Measurements from ENCODE around the gene GRPEL1.

Gene GRPEL1

DNA sequence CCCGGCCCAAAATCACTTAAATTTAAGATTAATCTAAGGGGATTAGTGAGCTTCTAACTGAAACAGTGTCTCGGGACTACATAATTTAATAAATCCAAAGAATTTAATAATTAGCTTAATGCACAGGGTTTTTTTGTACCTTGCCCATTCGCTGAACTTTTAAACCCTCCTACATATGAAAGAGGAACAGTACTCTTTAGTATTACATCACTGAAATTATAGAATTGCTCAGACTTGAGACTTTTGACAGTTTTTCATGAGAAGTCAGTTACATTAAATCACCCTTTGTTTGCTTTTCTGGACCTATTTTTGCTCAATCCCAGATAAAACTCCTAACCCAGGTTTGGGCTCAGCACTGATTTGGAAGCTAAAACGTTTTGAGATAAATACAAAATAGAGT lies 27.1 kb downstream of the GRPEL1 start:
- DNase-seq (ENCODE audit: low read depth): no peak
- no peak overlapping the region for H3K4me3 ChIP-seq (replicated peaks; ENCODE audit: low read depth, low read length)
- TF ChIP-seq, protein P1, sequence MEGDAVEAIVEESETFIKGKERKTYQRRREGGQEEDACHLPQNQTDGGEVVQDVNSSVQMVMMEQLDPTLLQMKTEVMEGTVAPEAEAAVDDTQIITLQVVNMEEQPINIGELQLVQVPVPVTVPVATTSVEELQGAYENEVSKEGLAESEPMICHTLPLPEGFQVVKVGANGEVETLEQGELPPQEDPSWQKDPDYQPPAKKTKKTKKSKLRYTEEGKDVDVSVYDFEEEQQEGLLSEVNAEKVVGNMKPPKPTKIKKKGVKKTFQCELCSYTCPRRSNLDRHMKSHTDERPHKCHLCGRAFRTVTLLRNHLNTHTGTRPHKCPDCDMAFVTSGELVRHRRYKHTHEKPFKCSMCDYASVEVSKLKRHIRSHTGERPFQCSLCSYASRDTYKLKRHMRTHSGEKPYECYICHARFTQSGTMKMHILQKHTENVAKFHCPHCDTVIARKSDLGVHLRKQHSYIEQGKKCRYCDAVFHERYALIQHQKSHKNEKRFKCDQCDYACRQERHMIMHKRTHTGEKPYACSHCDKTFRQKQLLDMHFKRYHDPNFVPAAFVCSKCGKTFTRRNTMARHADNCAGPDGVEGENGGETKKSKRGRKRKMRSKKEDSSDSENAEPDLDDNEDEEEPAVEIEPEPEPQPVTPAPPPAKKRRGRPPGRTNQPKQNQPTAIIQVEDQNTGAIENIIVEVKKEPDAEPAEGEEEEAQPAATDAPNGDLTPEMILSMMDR (IDR thresholded peaks at IDR 0.05; ENCODE audit: low read length, missing control alignments): no peak

DNA sequence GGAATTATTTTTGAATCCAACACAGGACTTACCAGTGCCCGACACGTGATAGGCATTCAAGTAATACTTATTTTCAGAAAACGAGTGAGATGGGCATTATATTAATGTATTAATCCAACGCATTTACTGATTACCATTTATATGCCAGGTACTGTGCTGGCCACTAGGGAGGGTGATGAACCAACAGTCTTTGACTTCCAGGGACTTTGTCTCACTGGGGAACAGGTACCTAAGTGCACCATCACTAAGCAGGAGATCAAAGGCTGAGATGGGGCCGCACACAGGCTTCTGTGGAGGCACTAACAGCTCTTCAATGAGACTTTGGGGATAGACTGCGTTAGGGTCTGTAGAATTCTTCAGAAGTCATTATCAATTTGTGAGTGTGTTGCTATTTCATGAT lies 30.4 kb downstream of the GRPEL1 start:
- no peak overlapping the region for H3K4me3 ChIP-seq (replicated peaks; ENCODE audit: low read depth, low read length)
- TF ChIP-seq, protein P1 (IDR thresholded peaks at IDR 0.05; ENCODE audit: low read length, missing control alignments): no peak
- no peak for DNase-seq (ENCODE audit: low read depth)

DNA sequence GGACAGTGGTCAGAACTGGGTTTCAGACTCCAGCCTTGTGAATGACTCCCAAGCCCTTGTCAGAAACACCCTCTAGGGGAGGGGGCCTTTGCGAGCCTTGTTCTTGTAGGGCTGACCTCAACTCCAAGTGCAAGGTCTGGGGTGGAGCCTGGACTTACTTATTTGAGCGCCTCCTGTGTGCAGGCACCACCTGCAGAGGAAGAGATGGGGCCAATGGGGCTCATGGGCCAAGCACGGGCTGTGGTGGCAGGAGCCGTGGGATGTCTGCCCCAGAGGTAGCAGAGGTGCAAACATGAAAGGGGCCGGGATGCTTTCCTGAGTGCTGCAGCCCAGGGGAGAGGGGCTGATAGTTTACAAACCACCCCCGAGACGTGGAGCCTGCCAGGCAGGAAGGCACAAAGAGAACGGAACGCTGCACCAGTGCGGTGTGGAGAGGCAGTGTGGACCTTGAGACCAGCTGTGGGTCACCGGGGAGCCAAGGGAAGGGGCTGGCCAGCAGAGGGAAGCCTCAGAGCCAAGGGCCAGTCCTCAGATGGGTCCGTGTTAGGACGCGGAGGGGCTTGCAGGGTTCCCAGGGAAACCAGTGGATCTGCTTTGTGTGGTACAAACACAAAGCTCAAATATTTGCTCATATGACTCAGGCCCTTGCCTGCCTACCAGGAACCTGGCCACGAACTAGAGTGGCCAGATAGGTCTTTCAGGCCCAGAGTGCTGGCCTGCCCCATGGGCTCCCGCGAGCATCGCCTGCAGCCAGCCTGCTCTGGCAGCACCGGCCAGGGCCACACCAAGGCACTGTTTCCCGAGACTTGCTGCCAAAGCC lies 33.4 kb downstream of the GRPEL1 start:
- DNase-seq (ENCODE audit: low read depth): peak; percentile 34
- H3K4me3 ChIP-seq (replicated peaks; ENCODE audit: low read depth, low read length): no peak overlapping the region
- TF ChIP-seq, protein P1 (IDR thresholded peaks at IDR 0.05; ENCODE audit: low read length, missing control alignments): no peak

DNA sequence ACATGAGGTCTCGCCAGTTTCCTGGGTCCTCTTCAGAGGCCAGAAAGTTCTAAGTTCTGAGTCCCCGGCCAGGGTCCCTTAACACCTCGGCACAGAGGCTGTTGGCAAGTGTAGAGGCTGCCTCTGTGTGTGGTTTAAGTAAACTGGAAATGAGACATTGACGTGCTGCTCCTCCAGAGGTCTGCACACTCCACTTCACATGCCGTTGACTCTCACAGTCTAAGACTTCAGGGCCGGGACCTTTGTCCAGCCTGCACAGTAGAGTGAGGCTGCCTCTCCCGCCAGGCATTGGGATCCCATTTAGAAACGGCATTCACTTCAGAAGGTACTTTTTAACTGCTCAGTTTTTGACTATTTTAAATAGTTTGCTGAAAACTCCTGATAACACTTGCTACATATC lies 35.3 kb downstream of the GRPEL1 start:
- DNase-seq (ENCODE audit: low read depth): no peak
- TF ChIP-seq, protein P1 (IDR thresholded peaks at IDR 0.05; ENCODE audit: low read length, missing control alignments): no peak
- H3K4me3 ChIP-seq (replicated peaks; ENCODE audit: low read depth, low read length): no peak overlapping the region

DNA sequence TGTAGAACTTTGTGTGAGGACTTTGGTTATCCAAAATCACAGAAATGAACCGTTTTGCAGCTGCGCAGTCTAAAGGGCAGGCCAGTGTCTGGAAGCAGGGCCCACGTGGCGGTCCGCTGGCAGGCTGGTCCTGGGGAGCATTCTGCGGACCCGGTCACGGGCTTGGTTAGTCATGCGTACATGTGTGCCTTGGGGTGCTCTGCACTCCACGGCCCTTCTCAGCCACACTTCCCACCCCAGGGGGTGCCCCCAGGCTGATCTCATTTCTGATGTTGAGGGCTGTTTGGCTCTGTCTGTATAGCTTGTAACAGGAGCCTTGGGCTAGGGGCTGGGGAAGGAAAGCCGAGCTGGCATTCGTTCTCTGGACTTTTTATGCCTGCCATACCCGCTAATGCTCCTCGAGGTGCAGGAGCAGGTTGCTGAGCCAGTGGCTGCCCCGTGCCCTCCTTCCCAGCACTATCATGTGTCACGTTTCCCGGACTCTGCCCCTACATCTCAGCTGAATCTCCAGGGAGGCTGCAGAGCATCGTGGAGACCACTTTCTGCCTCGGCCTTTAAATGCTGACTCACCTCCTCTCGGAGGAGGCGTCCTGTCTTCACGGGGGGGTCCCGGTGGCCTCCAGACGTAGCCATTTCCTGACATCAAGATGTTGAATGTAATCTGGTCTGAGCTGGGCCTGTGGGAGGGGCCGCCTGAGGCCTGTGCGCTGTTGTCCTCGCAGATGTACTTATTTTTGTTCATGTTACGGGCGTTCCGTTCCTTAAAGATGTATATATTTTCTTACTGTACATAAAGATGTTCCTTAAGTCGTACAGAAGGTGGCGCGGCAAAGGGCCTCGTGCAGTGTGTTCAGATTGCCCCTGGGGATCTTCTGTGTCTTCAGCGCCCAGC lies 36.1 kb downstream of the GRPEL1 start:
- TF ChIP-seq, protein P1 (IDR thresholded peaks at IDR 0.05; ENCODE audit: low read length, missing control alignments): no peak
- H3K4me3 ChIP-seq (replicated peaks; ENCODE audit: low read depth, low read length): no peak overlapping the region
- DNase-seq (ENCODE audit: low read depth): no peak

DNA sequence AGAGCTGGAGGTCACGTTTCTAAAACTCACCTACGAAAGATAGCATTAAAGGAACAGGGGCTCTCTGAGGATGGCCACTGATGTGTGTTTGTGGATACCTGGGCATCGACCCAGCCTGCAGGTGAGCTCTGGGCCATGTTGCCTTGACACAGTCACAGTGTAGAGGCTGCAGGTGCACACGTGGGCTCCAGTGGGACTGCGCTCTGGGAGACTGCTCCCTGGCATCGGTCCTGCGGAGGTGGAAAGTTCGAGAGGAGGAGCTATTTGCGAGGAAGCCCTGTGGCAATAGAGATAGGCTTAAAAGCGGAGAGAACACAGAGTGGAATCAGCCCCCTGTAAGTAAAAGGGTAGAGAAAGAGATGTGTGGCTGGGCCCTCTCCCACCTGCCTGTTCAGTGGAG lies 37.0 kb downstream of the GRPEL1 start:
- no peak overlapping the region for H3K4me3 ChIP-seq (replicated peaks; ENCODE audit: low read depth, low read length)
- no peak for DNase-seq (ENCODE audit: low read depth)
- TF ChIP-seq, protein P1 (IDR thresholded peaks at IDR 0.05; ENCODE audit: low read length, missing control alignments): no peak
